HepG2 (cell line): ENCODE measurements around the gene CKLF. TPM values are rescaled to one million over a fixed set of nuclear protein-coding genes. Genes with fewer than 3 reads are reported as not detected.

Source experiments
- AHDC1 ChIP-seq: sonication (generic); formaldehyde crosslinking; IDR thresholded peaks from 2 replicates; pipeline ENCODE4 v1.5.1; 2020; ENCODE audit warnings: mild to moderate bottlenecking, missing genetic modification reagents, borderline replicate concordance
- ARID5B ChIP-seq: IDR thresholded peaks from 2 replicates; pipeline ENCODE4 v1.4.0; 2020; ENCODE audit warnings: mild to moderate bottlenecking, missing genetic modification reagents
- CCAR2 ChIP-seq: fragments of 200-400 bp; formaldehyde crosslinking; optimal IDR thresholded peaks from 2 replicates; pipeline ENCODE3; 2018; ENCODE audit warnings: low read depth, mild to moderate bottlenecking, low read length, moderate library complexity
- FOXA1 ChIP-seq, 2 experiments: fragments of 450-650 bp in 1 of 2; sonication (generic) in 1 of 2; formaldehyde crosslinking in 1 of 2; IDR thresholded peaks; 2 replicates each; pipeline versions ENCODE4 v1.4.0 to v1.6.1; 2016 to 2020; ENCODE audit warnings: missing genetic modification reagents in 1 of 2
- HBP1 ChIP-seq: IDR thresholded peaks from 2 replicates; pipeline ENCODE4 v1.6.1; 2016; ENCODE audit warnings: low read depth, control low read depth
- MATR3 ChIP-seq: sonication (generic); formaldehyde crosslinking; IDR thresholded peaks from 2 replicates; pipeline ENCODE4 v1.4.0; 2020; ENCODE audit warnings: missing genetic modification reagents
- NCOR1 ChIP-seq: fragments of 200-600 bp; sonication (generic); IDR thresholded peaks from 2 replicates; pipeline ENCODE4 v1.7.0; 2017; ENCODE audit warnings: antibody characterized with exemption, low read length, borderline replicate concordance
- SKI ChIP-seq: fragments of 450-650 bp; IDR thresholded peaks from one replicate; pipeline ENCODE4 v1.6.1; 2018; ENCODE audit warnings: mild to moderate bottlenecking; ENCODE audit not compliant: partially characterized antibody
- ZBTB42 ChIP-seq: sonication (generic); formaldehyde crosslinking; IDR thresholded peaks from 2 replicates; pipeline ENCODE4 v1.5.0; 2020; ENCODE audit warnings: mild to moderate bottlenecking, missing genetic modification reagents
- ZNF441 ChIP-seq: sonication (generic); formaldehyde crosslinking; IDR thresholded peaks from 2 replicates; pipeline ENCODE4 v1.7.0; 2021; ENCODE audit warnings: missing genetic modification reagents, borderline replicate concordance
- ZNF468 ChIP-seq: sonication (generic); formaldehyde crosslinking; IDR thresholded peaks from 2 replicates; pipeline ENCODE4 v1.8.0; 2022; ENCODE audit warnings: mild to moderate bottlenecking, moderate library complexity, missing genetic modification reagents
- ZNF775 ChIP-seq: sonication (generic); formaldehyde crosslinking; IDR thresholded peaks from 2 replicates; pipeline ENCODE4 v1.4.0; 2020; ENCODE audit warnings: missing genetic modification reagents, mild to moderate bottlenecking, moderate library complexity, borderline replicate concordance
- polyA plus RNA-seq, 8 experiments: library from polyadenylated mRNA; depleted of rRNA in 3 of 8; stranded (reverse) in 7 of 8; unstranded in 1 of 8; fragments of >200 nt; fragmentation: Illumina TruSeq in 4 of 8; extraction: Trizol in 4 of 8; gene quantifications; 2 replicates each; pipeline versions ENCODE4 v1.2.1 to v1.2.3, GENCODE V29; 2011 to 2016; ENCODE audit warnings: low read depth in 4 of 8, missing spikeins in 1 of 8, mixed read lengths in 1 of 8; ENCODE audit not compliant: insufficient read depth in 1 of 8
- total RNA-seq, 5 experiments: library from RNA; depleted of rRNA; stranded (reverse); fragments of >200 nt; fragmentation: Illumina TruSeq; extraction: Trizol; gene quantifications; 2 replicates each; pipeline ENCODE4 v1.2.3, GENCODE V29; 2016; ENCODE audit warnings: low read depth in 1 of 5

The CKLF gene
- total and polyA plus RNA-seq, 2 of the 13 experiments (the other 11 are each of a cell fraction or from before 2014, with no cell fraction given): 120 to 167 TPM

- no peak for TF ChIP-seq FOXA1 (IDR thresholded peaks at IDR 0.05)
- no peak for TF ChIP-seq FOXA1 (CRISPR knock-in tag; IDR thresholded peaks at IDR 0.05)
- TF ChIP-seq ZNF441 (CRISPR knock-in tag): peak; percentile 90
- TF ChIP-seq ZNF775 (CRISPR knock-in tag): no peak
- no peak for TF ChIP-seq CCAR2
- peak; percentile 35; the same call in 1 of the 2 replicates for TF ChIP-seq AHDC1 (CRISPR knock-in tag)
- no peak for TF ChIP-seq ZNF468 (CRISPR knock-in tag)
- TF ChIP-seq SKI: no peak
- 0 out of 2 replicates have a peak, but pooled peaks have one; percentile 30 for TF ChIP-seq HBP1 (CRISPR knock-in tag)
- TF ChIP-seq ZBTB42 (CRISPR knock-in tag): 0 out of 2 replicates have a peak, but pooled peaks have one; percentile 8
- peak; percentile 14; the same call in 1 of the 2 replicates for TF ChIP-seq ARID5B (CRISPR knock-in tag)
- TF ChIP-seq NCOR1: no peak
- no peak for TF ChIP-seq MATR3 (CRISPR knock-in tag)
Observed at GRCh38 chr16:66553223-66553622, 847 bp downstream of the CKLF start (continued).
